ENCODE measurements around the gene AANAT. TPM values are rescaled to one million over a fixed set of nuclear protein-coding genes. Genes with fewer than 3 reads are reported as not detected.

The AANAT gene
- total RNA-seq, 1 donor from 2014 or later: 0.55 TPM

DNA sequence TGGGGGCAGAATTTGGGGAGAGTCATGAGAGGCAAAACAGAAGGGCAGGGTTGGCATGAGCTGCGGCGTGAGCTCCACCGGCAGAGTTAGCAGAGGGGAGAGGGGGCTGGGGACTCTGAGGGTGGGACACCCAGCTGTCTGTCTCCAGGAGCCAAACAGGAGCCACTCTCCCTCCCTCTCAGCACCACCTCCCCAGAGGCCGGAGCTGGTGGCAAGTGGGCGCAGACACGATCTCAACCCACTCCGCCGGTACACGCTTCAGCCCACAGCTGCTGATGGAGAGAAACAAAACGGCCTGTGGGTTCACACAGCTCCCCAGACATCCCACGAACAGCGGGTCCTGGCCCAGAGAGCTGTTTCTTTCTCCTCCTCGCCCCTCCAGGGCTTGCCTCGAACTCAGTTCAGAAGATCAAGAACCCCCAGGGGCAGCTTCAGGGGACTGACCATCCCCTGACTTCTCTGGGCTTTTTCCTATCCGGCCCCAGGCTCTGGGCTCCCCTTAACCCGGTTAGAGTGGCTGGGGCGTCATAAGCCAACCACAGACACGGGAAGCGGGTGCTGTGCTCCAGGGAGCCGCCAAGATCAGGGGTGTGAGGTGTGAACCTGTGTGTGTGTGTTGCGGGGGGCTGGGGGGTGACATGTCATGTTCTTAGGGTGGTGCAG is 26.2 kb downstream of the AANAT start:
- no peaks in the 10 kb centered on the region for H3K9me3 Mint-ChIP-seq
- H3K4me3 Mint-ChIP-seq: peak overlapping the region; percentile 82
- ATAC-seq (ENCODE audit: low read depth): peak; percentile 20
- H3K27me3 Mint-ChIP-seq: no peaks in the 10 kb centered on the region
- H3K36me3 Mint-ChIP-seq (ENCODE audit: low read depth): peaks cover 30% of the 10 kb centered on the region
- intact Hi-C loops (cut with micrococcal nuclease): no loop called here
- H3K27ac Mint-ChIP-seq: peak overlapping the region; percentile 95
- TF ChIP-seq, protein P1, sequence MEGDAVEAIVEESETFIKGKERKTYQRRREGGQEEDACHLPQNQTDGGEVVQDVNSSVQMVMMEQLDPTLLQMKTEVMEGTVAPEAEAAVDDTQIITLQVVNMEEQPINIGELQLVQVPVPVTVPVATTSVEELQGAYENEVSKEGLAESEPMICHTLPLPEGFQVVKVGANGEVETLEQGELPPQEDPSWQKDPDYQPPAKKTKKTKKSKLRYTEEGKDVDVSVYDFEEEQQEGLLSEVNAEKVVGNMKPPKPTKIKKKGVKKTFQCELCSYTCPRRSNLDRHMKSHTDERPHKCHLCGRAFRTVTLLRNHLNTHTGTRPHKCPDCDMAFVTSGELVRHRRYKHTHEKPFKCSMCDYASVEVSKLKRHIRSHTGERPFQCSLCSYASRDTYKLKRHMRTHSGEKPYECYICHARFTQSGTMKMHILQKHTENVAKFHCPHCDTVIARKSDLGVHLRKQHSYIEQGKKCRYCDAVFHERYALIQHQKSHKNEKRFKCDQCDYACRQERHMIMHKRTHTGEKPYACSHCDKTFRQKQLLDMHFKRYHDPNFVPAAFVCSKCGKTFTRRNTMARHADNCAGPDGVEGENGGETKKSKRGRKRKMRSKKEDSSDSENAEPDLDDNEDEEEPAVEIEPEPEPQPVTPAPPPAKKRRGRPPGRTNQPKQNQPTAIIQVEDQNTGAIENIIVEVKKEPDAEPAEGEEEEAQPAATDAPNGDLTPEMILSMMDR (IDR thresholded peaks at IDR 0.05): no peak
- CTCF ChIA-PET: interaction anchor here (0.7 to 2.5 kb wide), 7 partner anchors 9 to 69 kb away, joined by 4 to 21 read pairs (median 7); partner anchors contain the start of genes AANAT and UBE2O
- peak; percentile 41 for DNase-seq
- peaks cover 99% of the 10 kb centered on the region for H3K4me1 Mint-ChIP-seq
- POLR2A ChIA-PET: interaction anchor here (0.6 to 24.4 kb wide), 14 partner anchors 5 to 1465 kb away, joined by 3 to 769 read pairs (median 4); partner anchors contain the start of genes AANAT, PRPSAP1, RHBDF2 and TNRC6C

DNA sequence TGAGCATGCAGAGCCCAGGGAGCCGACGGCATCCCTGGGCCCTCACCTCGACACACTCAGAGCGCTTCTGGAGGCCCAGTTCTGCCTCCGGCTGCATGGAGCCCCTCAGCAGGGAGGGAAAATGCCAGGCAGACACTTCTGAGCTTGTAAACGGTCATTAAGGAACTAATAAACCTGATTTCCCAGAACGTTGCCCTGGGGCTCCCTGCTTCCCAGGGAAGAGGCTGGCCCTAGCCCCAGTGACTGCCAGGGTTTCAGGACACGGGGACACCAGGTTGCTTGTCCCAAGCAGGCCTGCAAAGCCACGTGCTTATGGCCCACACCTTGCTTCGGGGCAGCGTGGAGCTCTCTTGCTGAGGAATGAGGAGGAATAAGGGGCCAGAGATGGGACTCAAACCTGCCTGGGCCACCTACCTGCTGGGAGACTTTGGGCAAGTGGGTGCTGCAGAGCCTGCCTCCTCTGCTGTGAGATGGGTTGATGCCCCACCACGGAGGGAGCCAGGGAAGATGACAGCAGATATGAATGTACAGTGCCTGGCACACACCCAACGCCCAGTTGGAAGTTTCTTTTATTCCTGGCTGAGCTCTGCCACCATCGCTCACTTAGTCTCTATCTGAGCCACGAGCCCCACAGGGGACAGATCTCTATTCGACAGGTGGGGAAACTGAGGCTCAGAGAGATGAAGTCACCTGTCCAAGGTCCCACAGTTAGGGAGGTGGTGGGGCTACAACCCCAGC is 28.4 kb downstream of the AANAT start:
- H3K4me3 Mint-ChIP-seq: no peak overlapping the region

DNA sequence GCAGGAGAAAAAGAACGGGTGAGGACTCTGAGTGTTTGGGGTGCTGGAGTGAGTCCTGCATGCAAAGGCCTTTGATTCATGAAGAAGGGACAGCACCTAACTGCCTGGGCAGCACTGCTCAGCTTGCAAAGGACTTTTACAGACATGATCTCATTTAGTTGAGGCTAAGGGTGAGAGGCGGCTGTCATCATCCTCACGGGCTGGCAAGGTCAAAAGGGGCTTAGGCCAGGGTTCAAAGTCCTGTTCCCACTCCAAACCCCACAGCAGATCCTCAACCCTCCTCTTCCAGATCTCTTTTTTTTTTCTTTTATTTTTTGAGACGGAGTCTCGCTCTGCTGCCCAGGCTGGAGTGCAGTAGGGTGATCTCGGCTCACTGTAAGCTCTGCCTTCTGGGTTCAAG is 29.1 kb downstream of the AANAT start:
- intact Hi-C loops (cut with micrococcal nuclease): no loop called here
- Mint-ChIP-seq H3K4me1 (peaks cover 88% of the 10 kb centered on the region), H3K36me3 (ENCODE audit: low read depth) (peaks cover 43% of the 10 kb centered on the region), H3K4me3 (peak overlapping the region; percentile 99), H3K27ac (peak overlapping the region; percentile 95), H3K9me3 (no peaks in the 10 kb centered on the region), H3K27me3 (no peaks in the 10 kb centered on the region)
- CTCF ChIA-PET: interaction anchor here (0.6 to 3.0 kb wide), 5 partner anchors 14 to 1325 kb away, joined by 3 to 7 read pairs (median 4); partner anchors contain the start of gene AANAT
- POLR2A ChIA-PET: interaction anchor here (1.0 to 21.4 kb wide), 4 partner anchors 14 to 88 kb away, joined by 3 to 769 read pairs (median 26); partner anchors contain the start of gene AANAT
- ATAC-seq (ENCODE audit: low read depth): no peak
- no peak for DNase-seq
- TF ChIP-seq, protein P1 (IDR thresholded peaks at IDR 0.05): no peak

More for the DNA sequence above, 28.4 kb downstream of the AANAT start:
- H3K27ac Mint-ChIP-seq: peak overlapping the region; percentile 95
- peaks cover 93% of the 10 kb centered on the region for H3K4me1 Mint-ChIP-seq
- H3K27me3 Mint-ChIP-seq: no peaks in the 10 kb centered on the region
- intact Hi-C loops (cut with micrococcal nuclease): no loop called here
- CTCF ChIA-PET: interaction anchor here (0.6 to 3.0 kb wide), 6 partner anchors 13 to 1324 kb away, joined by 3 to 7 read pairs (median 4); partner anchors contain the start of gene AANAT
- H3K9me3 Mint-ChIP-seq: no peaks in the 10 kb centered on the region
- ATAC-seq (ENCODE audit: low read depth): no peak
- TF ChIP-seq, protein P1 (IDR thresholded peaks at IDR 0.05): no peak
- POLR2A ChIA-PET: interaction anchor here (1.5 to 21.4 kb wide), 3 partner anchors 13 to 88 kb away, joined by 3 to 769 read pairs (median 48); partner anchors contain the start of gene AANAT
- H3K36me3 Mint-ChIP-seq (ENCODE audit: low read depth): peaks cover 43% of the 10 kb centered on the region
- no peak for DNase-seq

DNA sequence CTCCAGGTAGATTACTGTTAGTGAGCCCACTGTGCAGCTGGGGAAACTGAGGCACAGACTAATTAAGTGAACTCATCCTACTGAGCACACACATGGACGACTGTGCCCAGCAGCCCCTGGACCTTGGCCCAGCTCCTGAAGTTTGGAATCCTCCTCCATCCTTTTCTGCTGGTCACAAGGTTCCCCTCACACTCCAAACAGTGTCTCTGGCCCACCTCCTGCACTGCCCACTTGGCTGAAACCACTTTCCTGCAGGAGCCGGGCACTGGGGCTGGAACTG is 30.2 kb downstream of the AANAT start:
- peak overlapping the region; percentile 95 for H3K27ac Mint-ChIP-seq
- TF ChIP-seq, protein P1 (IDR thresholded peaks at IDR 0.05): no peak
- no peak for ATAC-seq (ENCODE audit: low read depth)
- peaks cover 88% of the 10 kb centered on the region for H3K4me1 Mint-ChIP-seq
- peaks cover 43% of the 10 kb centered on the region for H3K36me3 Mint-ChIP-seq (ENCODE audit: low read depth)
- intact Hi-C loops (cut with micrococcal nuclease): no loop called here
- POLR2A ChIA-PET: interaction anchor here (1.0 to 21.4 kb wide), 5 partner anchors 15 to 87 kb away, joined by 3 to 769 read pairs (median 6); partner anchors contain the start of gene AANAT
- no peak for DNase-seq
- no peaks in the 10 kb centered on the region for H3K27me3 Mint-ChIP-seq
- peak overlapping the region; percentile 99 for H3K4me3 Mint-ChIP-seq
- no peaks in the 10 kb centered on the region for H3K9me3 Mint-ChIP-seq
- CTCF ChIA-PET: interaction anchor here (0.8 to 3.0 kb wide), 3 partner anchors 15 to 39 kb away, joined by 4 to 7 read pairs (median 6); partner anchors contain the start of gene AANAT
